ENCODE measurements around the gene WDR59. TPM values are rescaled to one million over a fixed set of nuclear protein-coding genes. Genes with fewer than 3 reads are reported as not detected.
"Not testable (repeated sequence)": the region's sequence is repeated elsewhere in the genome, so short reads cannot be mapped to it uniquely, and the experiment has no call there.

The WDR59 gene
- total RNA-seq, 1 donor from 2014 or later, result 59.6 TPM

- intact Hi-C loops (cut with micrococcal nuclease); ATAC-seq; DNase-seq: not testable (repeated sequence)
Measured at GRCh38 chr16:75016451-75017081, 31.6 kb upstream of the WDR59 start.

DNA sequence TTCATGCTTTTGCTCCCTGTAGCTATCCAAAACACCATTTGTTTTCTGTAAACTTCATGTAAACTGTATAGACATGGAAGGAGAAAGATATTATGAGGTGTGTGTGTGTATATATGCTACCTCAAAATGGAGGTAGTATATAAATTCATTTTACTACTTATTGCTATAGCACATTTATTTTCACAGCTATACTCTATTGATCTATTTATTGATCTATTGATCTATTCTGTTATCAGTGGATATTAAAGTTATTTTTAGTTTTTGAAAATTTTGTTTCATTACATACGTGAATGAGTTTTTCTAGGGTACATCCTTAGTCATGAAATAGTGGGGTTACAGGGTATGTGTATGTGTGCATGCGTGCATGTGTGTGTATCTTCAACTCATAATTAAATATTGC is 29.4 kb upstream of the WDR59 start:
- intact Hi-C loops (cut with micrococcal nuclease), result no loop called here
- ATAC-seq, result no peak
- DNase-seq, result no peak

DNA sequence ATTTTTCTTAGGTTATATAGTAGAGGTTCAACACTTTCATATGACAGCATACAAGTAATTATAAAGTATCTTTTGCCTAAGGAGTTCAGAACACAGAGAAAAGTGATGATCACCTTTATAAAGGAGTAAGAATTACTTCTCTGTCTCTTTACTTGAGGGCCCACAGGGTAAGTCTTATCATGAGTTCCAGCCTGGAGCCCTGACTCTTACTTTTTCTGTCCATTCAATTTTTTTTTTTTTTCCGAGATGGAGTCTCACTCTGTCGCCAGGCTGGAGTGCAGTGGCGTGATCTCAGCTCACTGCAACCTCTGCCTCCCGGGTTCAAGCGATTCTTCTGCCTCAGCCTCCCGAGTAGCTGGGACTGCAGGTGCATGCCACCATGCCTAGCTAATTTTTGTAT is 28.2 kb upstream of the WDR59 start:
- intact Hi-C loops (cut with micrococcal nuclease); ATAC-seq; DNase-seq: not testable (repeated sequence)

GRCh38 chr16:75012380-75013081 is 27.6 kb upstream of the WDR59 start:
- peak; percentile 42 for ATAC-seq
- DNase-seq, result no peak
- intact Hi-C loops (cut with micrococcal nuclease), result no loop called here

DNA sequence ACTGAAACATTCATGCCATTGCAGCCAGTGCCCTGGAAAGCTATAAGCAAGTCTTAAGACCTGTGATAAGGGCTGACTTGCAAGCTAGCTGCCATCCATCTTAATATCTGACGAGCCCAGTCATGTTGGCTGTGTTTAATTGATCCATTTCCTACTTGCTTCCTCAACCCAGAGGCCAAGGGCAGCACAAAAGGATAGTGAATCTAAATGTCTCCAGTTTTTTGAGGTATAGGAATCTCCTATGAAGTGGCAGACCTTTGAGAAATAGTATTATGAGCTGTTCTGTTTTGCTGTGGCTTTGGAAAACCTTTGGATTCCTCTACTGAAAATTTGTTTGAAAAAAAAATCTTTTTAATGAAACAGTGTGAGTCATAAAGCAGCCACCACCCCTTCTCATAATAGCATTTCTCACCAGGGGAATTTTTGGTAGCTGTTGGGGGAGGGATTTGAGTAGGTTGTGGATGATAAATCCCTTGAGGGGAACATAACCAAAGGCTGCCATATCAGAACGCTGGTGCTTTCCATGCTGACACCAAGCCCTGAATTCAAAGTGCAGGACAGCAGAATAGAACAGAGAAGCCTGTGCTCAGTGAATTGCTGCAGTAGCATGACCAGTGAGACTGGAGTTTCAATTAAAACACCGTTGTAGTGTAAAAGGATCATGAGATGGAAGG is 26.8 kb upstream of the WDR59 start:
- DNase-seq, result no peak
- intact Hi-C loops (cut with micrococcal nuclease), result no loop called here
- peak; percentile 82 for ATAC-seq

- ATAC-seq (no peak), DNase-seq (no peak)
- intact Hi-C loops (cut with micrococcal nuclease), result no loop called here
Measured at GRCh38 chr16:75010427-75010826, 25.5 kb upstream of the WDR59 start.

- intact Hi-C loops (cut with micrococcal nuclease), result no loop called here
- ATAC-seq, result no peak
- DNase-seq, result no peak
Measured at GRCh38 chr16:75007443-75007842, 22.5 kb upstream of the WDR59 start.

GRCh38 chr16:75005697-75006096 is 20.8 kb upstream of the WDR59 start:
- no peak for ATAC-seq
- intact Hi-C loops (cut with micrococcal nuclease), result no loop called here
- no peak for DNase-seq

DNA sequence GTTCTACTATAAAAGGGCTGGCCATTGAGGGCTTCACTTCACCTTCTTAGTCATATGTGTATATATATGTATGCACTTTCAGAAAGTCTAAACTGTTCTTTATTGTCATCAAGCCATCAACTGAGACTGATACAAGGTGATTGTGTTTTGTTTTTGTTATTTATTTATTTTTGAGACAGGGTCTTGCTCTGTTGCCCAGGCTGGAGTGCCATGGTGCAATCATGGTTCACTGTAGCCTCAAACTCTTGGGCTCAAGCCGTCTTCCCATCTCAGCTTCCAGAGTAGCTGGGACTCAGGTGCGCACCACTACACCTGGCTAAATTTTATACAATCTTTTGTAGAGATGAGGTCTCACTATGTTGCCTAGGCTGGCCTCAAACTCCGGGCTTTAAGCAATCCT is 19.5 kb upstream of the WDR59 start:
- no peak for ATAC-seq
- intact Hi-C loops (cut with micrococcal nuclease), result loop anchor here (5.0 kb wide), 1 partner anchor 103 kb away; no protein-coding TSS in a partner anchor
- no peak for DNase-seq

GRCh38 chr16:75003931-75004330 is 19.0 kb upstream of the WDR59 start:
- no peak for DNase-seq
- intact Hi-C loops (cut with micrococcal nuclease), result loop anchor here (5.0 kb wide), 1 partner anchor 103 kb away; no protein-coding TSS in a partner anchor
- ATAC-seq, result no peak

GRCh38 chr16:75002474-75002873 is 17.6 kb upstream of the WDR59 start:
- peak; percentile 9 for ATAC-seq
- intact Hi-C loops (cut with micrococcal nuclease), result loop anchor here (5.0 kb wide), 1 partner anchor 105 kb away; no protein-coding TSS in a partner anchor

GRCh38 chr16:75000481-75001081 is 15.7 kb upstream of the WDR59 start:
- peak; percentile 41 for DNase-seq
- intact Hi-C loops (cut with micrococcal nuclease), result loop anchor here (5.0 kb wide), 1 partner anchor 107 kb away; no protein-coding TSS in a partner anchor
- ATAC-seq, result peak; percentile 9

More at GRCh38 chr16:75002474-75002873, 17.6 kb upstream of the WDR59 start:
- DNase-seq, result no peak

DNA sequence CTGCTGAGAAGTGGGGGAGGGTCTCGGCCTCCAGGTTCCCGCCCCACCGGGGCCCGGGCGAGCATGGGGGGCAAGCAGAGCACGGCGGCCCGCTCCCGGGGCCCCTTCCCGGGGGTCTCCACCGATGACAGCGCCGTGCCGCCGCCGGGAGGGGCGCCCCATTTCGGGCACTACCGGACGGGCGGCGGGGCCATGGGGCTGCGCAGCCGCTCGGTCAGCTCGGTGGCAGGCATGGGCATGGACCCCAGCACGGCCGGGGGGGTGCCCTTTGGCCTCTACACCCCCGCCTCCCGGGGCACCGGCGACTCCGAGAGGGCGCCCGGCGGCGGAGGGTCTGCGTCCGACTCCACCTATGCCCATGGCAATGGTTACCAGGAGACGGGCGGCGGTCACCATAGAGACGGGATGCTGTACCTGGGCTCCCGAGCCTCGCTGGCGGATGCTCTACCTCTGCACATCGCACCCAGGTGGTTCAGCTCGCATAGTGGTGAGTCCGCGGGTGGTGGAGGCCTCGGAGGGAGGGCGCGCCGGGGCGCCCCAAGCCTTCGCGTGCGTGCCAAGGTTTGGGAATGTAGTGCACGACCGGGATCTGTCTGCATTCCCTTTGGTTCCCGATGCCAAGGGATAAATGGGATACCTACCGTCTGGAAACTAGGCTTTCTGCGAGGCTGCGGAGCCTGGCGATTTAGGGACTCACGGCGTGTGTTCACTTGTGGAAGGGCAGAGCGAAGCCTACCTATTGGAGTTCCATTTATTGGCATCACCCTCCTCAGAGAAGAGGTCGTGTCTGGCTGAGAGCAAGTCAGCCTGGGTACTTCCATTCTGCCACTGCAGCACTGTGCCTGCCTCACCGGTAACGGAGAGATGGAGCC is 14.9 kb upstream of the WDR59 start:
- ATAC-seq (peak; percentile 33), DNase-seq (peak; percentile 64)
- intact Hi-C loops (cut with micrococcal nuclease), result loop anchor here (5.0 kb wide), 1 partner anchor 107 kb away; no protein-coding TSS in a partner anchor

DNA sequence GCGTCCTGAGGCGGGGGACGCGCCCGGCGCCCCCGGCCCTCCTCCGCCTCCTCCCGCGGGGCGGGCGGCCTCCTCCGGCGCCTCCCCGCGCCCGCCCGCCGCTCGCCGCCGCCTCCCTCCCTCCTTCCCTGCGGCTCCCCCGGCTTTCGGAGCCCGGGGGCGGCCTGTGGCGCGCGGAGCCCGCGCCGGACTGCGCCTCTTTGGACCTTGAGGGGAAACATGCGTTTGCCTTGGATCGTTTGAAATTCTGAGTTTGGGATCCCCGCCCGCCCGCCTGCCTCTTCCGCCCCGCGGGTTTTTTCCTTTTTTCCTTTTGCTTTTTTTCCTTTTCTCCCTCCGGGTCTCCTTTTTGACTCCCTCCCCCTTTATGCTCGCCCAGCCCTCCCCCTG is 14.3 kb upstream of the WDR59 start:
- peak; percentile 64 for DNase-seq
- intact Hi-C loops (cut with micrococcal nuclease), result no loop called here
- peak; percentile 38 for ATAC-seq

GRCh38 chr16:74998481-74999218 is 13.7 kb upstream of the WDR59 start, which contains the start of gene ZNRF1:
ZNRF1 (plus strand) TSS chr16:74999024; CDS start chr16:74999672, 648 bp downstream.
- intact Hi-C loops (cut with micrococcal nuclease), result no loop called here
- peak; percentile 86 for ATAC-seq
- peak; percentile 93 for DNase-seq

DNA sequence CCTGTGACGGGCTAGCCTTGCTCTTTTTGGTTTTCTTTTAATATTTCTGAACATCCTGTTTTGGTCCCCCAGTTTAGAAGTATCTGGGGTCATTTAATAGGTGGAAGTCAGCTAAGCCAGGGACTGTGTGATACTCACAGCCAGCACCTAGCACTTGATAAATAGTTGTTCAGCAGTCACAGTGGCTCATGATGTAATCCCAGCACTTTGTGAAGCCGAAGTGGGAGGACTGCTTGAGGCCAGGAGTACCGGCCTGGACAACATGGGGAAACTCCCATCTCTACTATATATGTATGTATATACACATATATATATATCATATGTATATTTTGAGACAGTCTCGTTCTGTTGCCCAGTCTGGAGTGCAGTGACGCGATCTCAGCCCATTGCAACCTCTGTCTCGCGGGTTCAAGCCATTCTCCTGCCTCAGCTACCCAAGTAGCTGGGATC is 12.1 kb upstream of the WDR59 start:
- no peak for DNase-seq
- no peak for ATAC-seq
- intact Hi-C loops (cut with micrococcal nuclease), result no loop called here

DNA sequence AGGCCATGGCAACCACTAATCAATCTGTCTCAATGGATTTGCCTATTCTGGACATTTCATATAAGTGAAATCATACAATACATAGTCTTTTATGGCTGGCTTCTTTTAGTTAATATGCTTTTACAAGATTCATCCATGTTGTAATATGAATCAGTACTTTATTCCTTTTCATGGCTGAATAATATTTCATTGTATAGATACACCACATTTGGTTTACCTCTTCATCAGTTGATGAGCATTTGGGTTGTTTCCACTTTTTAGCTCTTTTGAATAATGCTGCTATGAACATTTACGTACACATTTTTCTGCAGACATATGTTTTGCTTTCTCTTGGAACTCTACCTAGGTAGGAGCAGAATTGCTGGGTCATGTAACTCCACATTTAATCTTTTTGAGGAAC is 11.1 kb upstream of the WDR59 start:
- ATAC-seq (no peak), DNase-seq (no peak)
- intact Hi-C loops (cut with micrococcal nuclease), result no loop called here

All from left ventricle myocardium superior (tissue), 1 donor.